HG02970 (cell line): ENCODE measurements around the gene SPOUT1.
A peak's percentile ranks its signal among the peaks of the same experiment; 100 is the strongest.

Source experiments
- ATAC-seq: cut with Tn5 transposase; IDR thresholded peaks from one replicate; pipeline ENCODE4 v1.9.1; 2021; ENCODE audit warnings: mild to moderate bottlenecking, moderate library complexity, moderate number of reproducible peaks; ENCODE audit not compliant: unreplicated experiment, low FRiP score

Gene SPOUT1

GRCh38 chr9:128838338-128838737 is 8.7 kb upstream of the SPOUT1 start:
- no peak for ATAC-seq

- no peak for ATAC-seq
Measured at GRCh38 chr9:128836509-128837145, 7.0 kb upstream of the SPOUT1 start.

GRCh38 chr9:128835246-128836210 is 5.9 kb upstream of the SPOUT1 start:
- no peak for ATAC-seq

GRCh38 chr9:128833696-128834095 is 4.1 kb upstream of the SPOUT1 start:
- ATAC-seq: no peak

- ATAC-seq: no peak
Measured at GRCh38 chr9:128828719-128829452, 708 bp downstream of the SPOUT1 start.

GRCh38 chr9:128828267-128828666 is 1.3 kb downstream of the SPOUT1 start:
- ATAC-seq: no peak

- no peak for ATAC-seq
Measured at GRCh38 chr9:128825923-128826700, 3.5 kb downstream of the SPOUT1 start.

- ATAC-seq: no peak
Measured at GRCh38 chr9:128824911-128825310, 4.7 kb downstream of the SPOUT1 start.

- no peak for ATAC-seq
Measured at GRCh38 chr9:128823903-128824406, 5.6 kb downstream of the SPOUT1 start.

- ATAC-seq: no peak
Measured at GRCh38 chr9:128823362-128823902, 6.2 kb downstream of the SPOUT1 start.

GRCh38 chr9:128822407-128823042 is 7.1 kb downstream of the SPOUT1 start:
- ATAC-seq: no peak

- ATAC-seq: no peak
Measured at GRCh38 chr9:128821584-128822406, 7.8 kb downstream of the SPOUT1 start.

- ATAC-seq: no peak
Measured at GRCh38 chr9:128820665-128821583, 8.7 kb downstream of the SPOUT1 start.

- no peak for ATAC-seq
Measured at GRCh38 chr9:128819716-128820664, 9.6 kb downstream of the SPOUT1 start.

GRCh38 chr9:128818839-128819715 is 10.5 kb downstream of the SPOUT1 start:
- peak; percentile 25 for ATAC-seq
